Posterior cingulate gyrus (tissue), 11 donors: ENCODE measurements around the gene GOLGA7B.
"Not testable (repeated sequence)": the region's sequence is repeated elsewhere in the genome, so short reads cannot be mapped to it uniquely, and the experiment has no call there.

Experiments used
- DNase-seq, 10 donors: peaks; one replicate each; pipeline versions ENCODE4 v3.0.0 to v3.0.0-alpha.2; 2020 to 2021; ENCODE audit warnings: mixed read lengths in 3 of 10
- intact Hi-C: fragments of 100-400 bp; cut with DNase I; formaldehyde crosslinking; loops from one replicate; pipeline ENCODE4 v1.15.1; 2023

Gene GOLGA7B

DNA sequence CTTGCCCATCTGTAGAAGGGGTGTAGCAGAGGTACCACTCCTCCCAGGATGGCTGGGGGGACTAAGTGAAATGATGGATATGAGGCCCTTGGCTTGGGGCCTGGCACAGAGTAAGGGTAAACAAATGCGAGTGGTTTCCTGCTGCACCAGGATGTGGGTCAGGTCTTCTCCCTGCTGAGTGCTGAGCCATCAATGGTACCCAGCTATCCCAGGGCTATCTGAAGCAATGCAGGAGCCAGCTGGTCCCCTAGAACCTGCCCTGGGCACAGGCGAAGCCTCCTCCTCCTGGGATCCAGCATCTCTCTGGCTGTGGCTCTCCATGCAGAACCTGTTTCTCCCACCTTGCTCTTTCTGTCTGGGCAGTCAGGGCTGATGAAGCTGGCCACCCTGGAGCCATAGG lies 20.9 kb upstream of the GOLGA7B start:
- no peak for DNase-seq
- intact Hi-C loops, result no loop called here

DNA sequence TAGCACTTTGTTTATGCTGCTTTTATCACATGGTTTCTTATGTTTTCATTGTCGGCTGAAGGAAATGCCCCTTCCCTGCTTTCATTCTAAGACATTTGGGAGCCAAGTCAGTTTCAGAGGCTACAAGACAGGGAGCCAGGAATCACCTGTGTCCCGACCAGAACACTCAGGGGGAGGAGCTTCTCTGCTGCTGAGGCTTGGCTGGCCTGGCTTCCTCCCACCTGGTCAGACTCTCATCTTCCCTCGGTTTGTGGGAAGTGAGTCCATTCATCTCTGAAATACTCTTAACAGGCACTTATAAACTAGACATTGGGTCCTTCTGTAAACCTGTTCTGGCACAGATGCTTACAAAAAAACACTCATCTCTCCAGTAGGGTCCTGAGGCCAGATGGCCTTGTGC lies 19.6 kb upstream of the GOLGA7B start:
- peak in 1 of 10 donors; percentile 71 for DNase-seq
- intact Hi-C loops, result no loop called here

DNA sequence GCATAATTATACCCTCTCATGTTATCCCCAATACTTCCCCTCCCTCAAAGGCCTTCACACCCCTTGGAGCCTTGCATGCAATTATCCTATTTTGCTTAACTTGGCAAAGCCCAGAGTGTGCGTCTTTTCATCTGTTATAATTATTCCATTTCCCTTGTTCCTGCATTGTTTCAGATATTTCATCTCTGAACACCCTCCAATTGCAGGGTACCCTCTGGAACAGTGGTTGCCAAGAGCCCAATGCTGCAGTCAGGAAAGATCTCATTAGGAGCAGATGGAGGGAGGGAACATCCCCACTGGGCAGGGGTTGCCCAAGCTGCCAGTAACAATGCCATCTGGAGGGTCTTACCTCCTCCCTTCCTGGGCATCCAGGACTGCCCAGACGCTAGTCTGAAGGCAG lies 18.4 kb upstream of the GOLGA7B start:
- DNase-seq, result no peak
- intact Hi-C loops, result no loop called here

DNA sequence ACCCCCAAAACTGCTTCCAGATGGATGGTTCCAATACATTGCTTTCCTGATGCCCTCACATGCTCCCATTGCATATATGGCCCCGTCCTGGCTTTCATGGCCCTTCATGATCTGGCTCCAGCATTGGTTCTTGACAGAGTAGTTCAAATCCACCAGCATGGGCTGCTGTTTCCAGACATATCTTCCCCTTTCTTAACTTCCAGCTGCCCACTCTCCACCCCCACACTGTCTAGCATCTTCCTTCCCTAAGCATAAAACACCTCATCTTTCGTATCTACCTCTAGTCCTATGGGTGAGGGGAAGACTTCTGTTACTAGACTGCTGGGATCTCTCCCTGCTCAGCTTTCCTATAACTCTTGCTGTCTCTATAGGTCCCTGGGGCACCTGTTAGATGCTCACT lies 13.2 kb upstream of the GOLGA7B start:
- no peak for DNase-seq
- intact Hi-C loops, result no loop called here

DNA sequence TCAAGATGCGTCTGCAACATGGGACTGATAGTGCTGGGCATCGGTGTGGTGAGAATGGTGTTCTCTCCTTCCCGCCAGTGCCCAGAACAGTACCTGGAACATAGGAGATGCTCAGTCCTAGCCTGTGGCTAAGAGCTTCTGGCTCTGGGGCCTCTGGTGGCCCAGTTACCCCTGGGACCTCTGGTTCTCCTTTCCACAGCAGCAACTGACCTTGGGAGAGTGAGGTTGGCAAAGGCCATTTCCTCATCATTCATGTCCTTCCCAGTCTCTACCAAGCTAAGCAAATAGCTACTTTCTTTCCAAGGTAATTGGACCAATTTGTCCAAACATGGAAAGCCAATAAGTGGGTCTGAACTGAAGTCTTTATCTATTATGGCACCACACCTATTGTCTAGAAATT lies 11.6 kb upstream of the GOLGA7B start:
- intact Hi-C loops, result no loop called here
- peak in 1 of 10 donors; percentile 45 for DNase-seq

DNA sequence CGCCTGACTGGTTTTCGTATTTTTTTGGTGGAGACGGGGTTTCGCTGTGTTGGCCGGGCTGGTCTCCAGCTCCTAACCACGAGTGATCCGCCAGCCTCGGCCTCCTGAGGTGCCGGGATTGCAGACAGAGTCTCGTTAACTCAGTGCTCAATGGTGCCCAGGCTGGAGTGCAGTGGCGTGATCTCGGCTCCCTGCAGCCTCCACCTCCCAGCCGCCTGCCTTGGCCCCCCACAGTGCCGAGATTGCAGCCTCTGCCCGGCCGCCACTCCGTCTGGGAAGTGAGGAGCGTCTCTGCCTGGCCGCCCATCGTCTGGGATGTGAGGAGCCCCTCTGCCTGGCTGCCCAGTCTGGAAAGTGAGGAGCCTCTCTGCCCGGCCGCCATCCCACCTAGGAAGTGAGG lies 8.5 kb upstream of the GOLGA7B start:
- intact Hi-C loops, result not testable (repeated sequence)

DNA sequence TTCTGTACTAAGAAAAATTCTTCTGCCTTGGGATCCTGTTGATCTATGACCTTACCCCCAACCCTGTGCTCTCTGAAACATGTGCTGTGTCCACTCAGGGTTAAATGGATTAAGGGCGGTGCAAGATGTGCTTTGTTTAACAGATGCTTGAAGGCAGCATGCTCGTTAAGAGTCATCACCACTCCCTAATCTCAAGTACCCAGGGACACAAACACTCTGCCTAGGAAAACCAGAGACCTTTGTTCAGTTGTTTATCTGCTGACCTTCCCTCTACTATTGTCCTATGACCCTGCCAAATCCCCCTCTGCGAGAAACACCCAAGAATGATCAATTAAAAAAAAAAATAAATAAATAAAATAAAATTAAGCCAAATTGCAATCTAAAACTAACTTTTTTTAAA lies 7.5 kb upstream of the GOLGA7B start:
- intact Hi-C loops, DNase-seq: not testable (repeated sequence)

More for the DNA sequence above, 8.5 kb upstream of the GOLGA7B start:
- not testable (repeated sequence) for DNase-seq

DNA sequence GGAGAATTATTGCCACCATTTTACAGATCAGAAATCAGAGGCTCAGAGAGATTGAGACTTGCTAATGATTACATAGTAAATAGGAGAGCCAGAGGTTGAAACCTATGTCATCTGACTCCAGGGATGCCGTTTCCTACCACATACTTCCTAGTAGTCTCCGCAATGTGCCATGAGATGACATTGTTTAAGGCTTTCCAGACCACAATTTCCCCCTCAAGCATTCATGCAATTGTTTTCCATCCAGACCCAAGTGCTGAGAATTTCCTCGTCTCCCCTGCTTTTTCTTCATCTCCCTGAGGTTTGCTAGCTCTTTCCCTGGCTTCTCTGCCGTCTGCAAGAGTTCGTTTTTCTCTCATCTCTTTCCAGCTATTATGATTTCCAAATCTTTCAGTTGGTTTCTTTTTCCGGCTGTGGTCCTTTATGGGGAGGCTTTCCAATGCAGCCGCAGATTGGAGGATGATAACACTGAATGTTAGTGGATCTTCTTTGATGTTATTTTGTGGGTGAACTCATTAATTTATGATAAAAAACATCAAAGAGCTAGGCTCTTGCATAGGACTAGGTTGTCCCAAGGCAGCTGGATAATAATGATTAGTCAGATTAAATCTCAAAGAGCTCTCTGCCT lies 6.9 kb upstream of the GOLGA7B start:
- DNase-seq, result no peak
- intact Hi-C loops, result no loop called here

DNA sequence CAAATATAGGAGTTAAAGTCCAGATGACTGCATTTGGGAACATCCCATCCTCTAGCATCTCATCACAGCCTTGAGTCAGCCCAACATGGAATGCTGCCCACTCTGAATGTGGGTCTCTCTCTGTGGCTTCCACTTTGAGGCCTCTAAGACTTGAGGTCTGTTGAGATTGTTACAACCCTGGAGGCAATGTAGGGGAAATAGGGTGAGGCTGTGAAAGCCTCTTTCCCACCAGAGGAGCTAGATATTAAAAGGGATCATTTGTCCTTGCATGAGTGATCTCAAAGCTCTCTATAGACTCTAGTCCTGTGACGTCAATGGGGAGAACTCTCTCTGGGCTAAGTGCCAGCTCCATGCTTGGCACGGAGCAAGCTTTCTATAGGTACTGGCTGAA lies 6.4 kb upstream of the GOLGA7B start:
- DNase-seq, result peak in 1 of 10 donors; percentile 24
- intact Hi-C loops, result no loop called here

DNA sequence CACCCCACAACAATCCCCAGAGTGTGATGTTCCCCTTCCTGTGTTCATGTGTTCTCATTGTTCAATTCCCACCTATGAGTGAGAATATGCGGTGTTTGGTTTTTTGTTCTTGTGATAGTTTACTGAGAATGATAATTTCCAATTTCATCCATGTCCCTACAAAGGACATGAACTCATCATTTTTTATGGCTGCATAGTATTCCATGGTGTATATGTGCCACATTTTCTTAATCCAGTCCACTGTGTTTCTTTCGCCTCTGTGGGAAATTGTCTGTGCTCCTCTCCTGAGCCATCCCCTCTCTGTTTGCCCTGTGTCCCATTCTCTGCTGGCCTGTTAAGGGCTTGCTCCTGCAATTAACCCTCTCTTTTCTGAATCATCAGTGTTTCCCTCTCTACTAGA lies 5.7 kb upstream of the GOLGA7B start:
- intact Hi-C loops, DNase-seq: not testable (repeated sequence)

DNA sequence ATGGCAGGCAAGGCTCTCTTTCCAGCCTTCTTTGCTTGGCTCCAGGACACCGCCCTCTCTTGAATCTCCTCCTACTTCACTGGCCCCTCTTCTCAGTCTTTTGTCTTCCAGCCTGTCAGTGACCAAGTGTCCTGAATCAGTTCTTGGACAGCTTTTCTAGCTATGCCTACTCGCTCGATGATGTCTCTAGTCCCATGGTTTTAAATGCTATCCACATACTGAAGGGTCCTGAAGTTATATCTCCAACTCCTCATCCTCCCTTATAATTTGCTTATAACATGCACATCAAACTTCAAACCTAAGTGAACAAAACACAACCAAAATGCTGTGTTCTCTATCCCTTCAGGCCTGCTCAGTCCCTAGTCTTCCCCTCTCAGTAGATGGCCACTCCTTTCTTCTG lies 5.0 kb upstream of the GOLGA7B start:
- intact Hi-C loops, result no loop called here
- no peak for DNase-seq

DNA sequence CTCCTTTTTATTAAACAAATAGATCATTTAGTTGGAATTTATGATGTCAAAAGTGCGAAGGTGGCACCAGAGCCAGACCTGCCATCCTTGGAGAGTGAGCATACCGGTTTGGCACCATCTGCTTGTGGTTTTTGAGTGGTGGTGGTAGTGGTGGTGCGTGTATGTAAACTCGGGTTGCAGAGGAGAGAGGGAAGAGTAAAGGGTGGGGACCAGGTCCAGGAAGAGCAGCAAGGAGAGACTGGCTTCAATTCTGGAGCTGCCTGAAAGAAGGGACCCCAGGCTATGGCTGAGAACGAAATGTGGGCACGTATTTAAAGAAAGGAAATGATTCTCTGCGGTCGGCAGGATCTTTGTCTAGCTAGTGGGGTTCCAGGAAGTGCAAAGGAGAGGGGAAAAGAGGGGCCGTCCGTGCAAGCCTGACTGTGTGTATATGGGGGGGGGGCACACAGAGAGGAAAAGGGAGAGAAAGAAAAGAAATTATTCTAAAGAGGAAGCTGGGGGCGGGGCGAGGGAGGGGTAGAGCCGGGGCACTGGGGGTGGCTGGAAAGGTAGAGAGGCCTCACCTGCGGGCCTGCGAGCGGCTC lies 448 bp upstream of the GOLGA7B start:
- intact Hi-C loops, result no loop called here
- DNase-seq, result no peak

DNA sequence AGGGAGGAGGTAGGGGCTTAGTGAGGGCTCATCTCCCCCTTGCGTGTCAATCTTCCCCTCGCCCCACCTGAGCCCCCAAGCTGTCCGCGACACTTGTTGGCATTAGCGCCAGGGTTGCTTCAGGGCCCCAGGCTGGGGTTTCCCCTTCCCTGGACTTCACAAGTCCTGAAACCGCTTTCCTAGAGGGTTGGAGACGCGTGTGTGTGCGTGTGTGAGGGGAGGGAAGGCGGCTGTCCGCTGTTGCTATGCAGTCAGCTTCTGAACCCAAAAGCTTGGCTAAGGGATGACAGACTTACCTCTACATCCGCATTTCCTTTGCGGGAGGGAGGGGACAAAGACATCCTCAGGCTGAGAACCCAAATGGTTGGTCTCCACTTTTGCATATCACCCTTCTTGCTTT lies 803 bp downstream of the GOLGA7B start:
- intact Hi-C loops, result no loop called here
- DNase-seq, result peak in 3 of 10 donors; percentile 28 to 81 (median 72)

DNA sequence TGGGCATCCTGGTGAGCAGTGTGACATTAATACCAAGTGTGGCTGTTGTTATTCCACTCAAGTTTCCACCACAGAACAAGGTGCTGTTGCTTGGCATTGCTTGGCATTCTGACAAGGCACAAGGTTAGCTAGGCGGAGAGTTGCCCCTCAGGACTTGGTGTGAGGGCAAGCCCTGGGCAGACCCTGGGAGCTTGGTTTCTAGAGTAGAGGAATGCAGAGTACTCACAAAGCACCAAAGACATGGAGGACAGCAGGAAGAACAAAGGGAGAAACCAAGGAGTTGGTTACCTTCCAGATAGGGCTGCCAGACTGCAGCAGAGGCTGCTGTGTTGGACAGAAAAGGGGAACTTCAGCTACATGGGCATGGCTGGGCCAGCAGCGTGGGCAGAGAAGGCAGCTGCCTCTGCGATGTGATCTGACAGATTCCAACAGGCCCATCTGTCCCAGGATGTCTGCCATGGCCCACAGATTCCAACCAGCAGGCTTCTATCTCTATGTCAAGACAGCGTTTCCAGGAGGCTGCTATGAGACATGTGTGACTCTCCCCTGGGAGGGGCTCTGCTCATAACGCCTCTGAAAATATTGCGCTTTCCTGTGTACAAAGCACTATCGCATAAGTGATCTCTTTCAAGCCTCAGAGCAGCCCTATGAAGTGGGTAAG lies 1.8 kb downstream of the GOLGA7B start:
- intact Hi-C loops, result no loop called here
- DNase-seq, result peak; percentile 24 to 95 (median 72)

DNA sequence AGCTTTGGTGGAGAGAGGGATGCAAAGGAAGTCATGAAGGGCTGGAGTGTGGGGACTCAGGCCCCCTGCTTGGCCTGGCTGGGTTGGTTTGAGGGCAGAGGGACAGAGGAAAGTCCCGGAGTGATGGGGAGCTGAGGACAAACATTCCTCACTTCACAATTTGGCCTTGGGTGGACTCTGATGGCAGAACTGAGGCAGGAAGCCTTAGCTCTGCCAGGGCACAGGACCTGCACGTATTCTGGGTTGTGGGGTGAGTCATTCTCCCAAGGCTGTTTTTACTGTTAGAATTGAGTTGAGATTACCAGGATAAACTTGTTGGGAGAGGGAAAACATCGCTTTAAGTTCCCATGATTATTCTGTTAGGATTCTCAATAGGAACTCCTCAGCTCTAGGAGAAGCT lies 2.6 kb downstream of the GOLGA7B start:
- DNase-seq, result no peak
- intact Hi-C loops, result no loop called here

DNA sequence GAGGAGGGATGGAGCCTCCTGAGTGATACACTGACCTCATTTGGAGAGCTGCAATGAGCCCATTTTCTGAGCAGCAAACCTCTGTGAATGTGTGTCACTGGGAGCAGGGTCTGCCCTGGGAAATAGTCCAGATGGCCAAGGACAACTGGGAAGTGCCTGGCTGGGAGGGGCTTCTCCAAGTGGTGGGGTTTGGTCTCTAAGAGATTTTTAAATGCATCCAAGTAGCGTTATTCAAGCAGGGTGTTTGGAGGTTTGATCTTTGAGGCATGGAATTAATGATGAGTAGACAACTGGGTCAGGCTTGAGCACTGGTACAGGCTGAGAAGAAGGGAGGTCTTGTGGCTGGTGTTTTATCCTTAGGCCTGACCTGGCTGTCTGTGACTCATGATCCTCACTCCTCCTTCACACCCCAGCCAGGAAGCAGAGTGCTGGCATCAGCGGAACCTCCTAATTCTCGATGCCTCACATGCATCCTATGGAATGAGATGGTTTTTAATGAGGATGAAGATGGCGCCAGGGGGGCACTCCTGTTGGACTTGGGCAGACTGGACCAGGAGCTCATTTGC lies 3.3 kb downstream of the GOLGA7B start:
- DNase-seq, result peak in 1 of 10 donors; percentile 24
- intact Hi-C loops, result no loop called here

DNA sequence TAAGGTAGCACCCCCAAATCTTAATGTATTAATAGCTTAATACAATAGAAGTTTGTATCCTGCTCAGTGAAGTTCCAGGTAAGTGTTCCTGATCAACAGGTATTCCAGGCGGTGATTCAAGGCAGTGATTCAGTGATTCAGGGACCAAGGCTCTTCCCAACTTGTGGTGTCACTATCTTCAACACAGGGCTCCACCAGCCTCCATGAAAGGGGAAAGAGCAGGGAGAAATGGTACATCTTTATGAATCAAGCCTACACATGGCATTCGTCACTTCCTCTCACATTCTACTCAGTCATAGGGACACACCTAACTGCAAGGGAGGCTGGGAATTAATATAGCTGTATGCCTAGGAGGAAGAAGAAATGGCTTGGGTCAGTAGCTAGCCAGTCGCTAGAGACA lies 5.1 kb downstream of the GOLGA7B start:
- intact Hi-C loops, result no loop called here
- no peak for DNase-seq

DNA sequence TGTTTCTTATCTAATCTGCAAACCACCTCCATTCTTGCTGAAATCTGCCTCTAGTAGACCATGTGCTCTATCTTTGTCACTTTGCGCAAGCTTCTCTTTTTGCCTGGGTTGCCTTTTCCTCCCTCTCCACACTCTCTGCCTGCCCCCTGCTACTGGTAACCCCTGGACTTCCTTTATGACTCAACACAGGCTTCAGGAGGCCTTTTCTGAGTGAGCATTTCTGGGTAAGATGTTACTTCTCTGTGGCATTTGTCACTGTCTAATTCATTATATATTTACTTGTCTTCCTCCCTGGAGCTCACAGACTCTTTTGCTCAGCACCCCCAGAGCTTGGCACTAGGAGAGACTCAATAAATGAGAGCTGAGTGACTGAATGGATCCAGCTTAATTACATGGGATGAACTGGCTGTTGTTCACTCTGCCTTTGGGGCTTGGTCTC lies 8.4 kb downstream of the GOLGA7B start:
- DNase-seq, result no peak
- intact Hi-C loops, result no loop called here

DNA sequence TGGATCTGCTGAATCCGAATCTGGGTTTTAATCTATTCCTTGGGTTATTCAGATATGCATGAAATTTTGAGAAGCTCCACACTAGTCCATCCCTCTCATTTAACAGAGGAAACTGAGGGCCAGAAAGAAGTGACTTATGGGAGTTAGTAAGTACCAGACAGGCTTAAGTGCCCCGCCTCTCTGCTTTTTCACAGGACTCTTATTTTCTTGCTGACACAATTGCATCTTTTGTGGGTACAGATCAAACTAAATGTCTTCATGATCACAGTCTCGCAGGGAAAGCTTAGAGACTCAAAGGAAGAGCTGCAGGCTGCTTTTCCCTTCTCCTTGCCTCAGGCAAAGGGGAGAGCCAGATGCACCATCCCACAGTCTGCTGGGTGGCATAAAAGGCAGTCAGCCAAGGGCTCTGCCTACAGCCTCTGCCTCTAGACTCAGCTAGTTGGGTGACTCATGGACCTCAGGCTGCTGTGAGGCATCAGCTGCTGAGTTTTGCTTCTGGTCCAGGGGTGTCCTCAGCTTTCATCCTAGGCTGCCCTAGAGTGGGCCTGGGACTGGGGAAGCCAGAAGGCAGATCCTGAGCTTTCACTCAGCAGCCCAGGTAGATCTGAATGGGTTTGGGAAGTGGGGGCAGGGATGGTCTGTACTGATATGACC lies 11.6 kb downstream of the GOLGA7B start:
- peak in 8 of 10 donors; percentile 62 to 94 (median 74) for DNase-seq
- intact Hi-C loops, result no loop called here

DNA sequence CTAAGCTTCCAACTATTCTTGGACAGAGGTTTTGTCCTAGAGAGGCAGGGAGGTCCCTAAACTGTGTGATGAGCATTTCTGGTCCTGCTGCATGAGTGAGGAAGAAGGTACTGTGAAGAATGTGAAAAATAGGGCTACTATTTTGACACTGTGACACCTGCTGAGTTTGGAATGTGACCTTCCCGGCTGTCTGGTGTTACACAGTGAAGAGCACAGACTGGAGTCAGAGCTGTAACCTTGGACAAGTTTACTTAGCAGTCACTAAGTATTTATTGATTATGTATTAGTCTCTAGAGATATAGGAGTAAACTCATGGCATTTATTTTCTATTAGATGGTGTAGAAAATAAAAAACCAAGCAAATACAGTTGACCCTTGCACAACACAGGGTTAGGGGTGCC lies 12.3 kb downstream of the GOLGA7B start:
- DNase-seq, result no peak
- intact Hi-C loops, result no loop called here

DNA sequence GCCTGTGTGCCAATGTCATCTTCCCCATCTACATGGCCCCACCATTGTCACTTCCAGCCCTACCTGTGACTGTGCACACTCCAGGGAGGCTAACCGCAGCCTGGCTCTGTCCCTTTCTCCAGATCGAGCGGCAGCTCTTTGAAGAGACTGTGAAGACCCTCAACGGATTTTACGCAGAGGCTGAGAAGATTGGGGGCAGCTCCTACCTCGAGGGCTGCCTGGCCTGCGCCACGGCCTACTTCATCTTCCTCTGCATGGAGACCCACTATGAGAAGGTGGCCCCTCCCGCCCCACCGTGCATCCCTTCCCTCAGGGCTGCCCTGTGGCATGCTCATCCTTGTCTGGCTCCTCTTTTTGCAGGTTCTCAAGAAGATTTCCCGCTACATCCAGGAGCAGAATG lies 14.2 kb downstream of the GOLGA7B start:
- peak in 1 of 10 donors; percentile 56 for DNase-seq
- intact Hi-C loops, result no loop called here
